C1 segment of cervical spinal cord (tissue), 14 donors: ENCODE results near the gene NPY4R.
"Not testable (repeated sequence)": the region's sequence is repeated elsewhere in the genome, so short reads cannot be mapped to it uniquely, and the experiment has no call there.

Source experiments
- DNase-seq, 14 donors: peaks; one replicate each; lab custom pipeline; 2025; lab: John Stamatoyannopoulos, UW

The NPY4R gene, protein sequence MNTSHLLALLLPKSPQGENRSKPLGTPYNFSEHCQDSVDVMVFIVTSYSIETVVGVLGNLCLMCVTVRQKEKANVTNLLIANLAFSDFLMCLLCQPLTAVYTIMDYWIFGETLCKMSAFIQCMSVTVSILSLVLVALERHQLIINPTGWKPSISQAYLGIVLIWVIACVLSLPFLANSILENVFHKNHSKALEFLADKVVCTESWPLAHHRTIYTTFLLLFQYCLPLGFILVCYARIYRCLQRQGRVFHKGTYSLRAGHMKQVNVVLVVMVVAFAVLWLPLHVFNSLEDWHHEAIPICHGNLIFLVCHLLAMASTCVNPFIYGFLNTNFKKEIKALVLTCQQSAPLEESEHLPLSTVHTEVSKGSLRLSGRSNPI

GRCh38 chr10:46465765-46466164 lies at the start of gene NPY4R:
NPY4R (minus strand) TSS chr10:46465958; CDS start chr10:46462635, 3,323 bp downstream.
- DNase-seq, result not testable (repeated sequence)

GRCh38 chr10:46515366-46515765 lies 49.6 kb upstream of the NPY4R start:
- peak in 1 of 14 donors; percentile 44 for DNase-seq

DNA sequence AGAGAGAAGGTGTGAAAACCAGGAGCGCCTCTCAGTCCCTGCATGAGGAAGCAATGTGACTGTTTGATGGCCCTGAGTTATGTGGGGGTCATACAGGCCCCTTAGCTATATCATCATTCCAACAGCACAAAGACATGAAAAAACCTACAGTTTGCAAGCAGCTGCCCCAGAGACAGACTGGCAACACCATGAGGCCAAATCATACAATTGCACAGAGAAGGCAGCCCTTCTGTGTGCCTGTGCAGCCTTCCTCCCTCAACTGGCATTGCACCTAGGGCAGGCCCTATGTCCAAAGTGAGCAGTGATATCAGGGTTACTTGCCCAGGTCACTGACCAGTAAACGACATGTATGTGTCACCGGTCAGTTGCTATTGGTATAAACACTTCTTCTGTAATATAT lies 49.1 kb upstream of the NPY4R start:
- DNase-seq, result no peak

- no peak for DNase-seq
These were observed 48.7 kb upstream of the NPY4R start for GRCh38 chr10:46514431-46514861.

DNA sequence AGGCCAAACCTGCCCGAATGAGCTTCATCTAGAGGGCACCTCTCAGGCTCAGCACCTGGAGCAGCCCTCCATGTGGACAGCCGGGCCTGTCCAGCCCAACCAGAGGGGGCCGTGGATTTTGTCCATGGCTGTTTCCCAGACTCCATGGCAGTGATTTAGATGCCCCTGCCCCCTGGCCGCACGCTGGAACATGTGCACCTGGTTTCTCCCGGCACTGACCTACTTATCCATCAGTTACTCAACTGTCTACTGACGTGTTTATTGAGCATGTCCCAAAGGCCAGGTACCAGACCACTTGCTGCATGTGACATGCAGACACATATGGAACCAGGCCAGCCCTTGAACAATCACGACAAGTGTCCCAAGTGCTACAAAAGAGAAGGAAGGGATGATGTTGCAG lies 47.6 kb upstream of the NPY4R start:
- DNase-seq, result not testable (repeated sequence)

- not testable (repeated sequence) for DNase-seq
These were observed 47.0 kb upstream of the NPY4R start for GRCh38 chr10:46512725-46513124.

DNA sequence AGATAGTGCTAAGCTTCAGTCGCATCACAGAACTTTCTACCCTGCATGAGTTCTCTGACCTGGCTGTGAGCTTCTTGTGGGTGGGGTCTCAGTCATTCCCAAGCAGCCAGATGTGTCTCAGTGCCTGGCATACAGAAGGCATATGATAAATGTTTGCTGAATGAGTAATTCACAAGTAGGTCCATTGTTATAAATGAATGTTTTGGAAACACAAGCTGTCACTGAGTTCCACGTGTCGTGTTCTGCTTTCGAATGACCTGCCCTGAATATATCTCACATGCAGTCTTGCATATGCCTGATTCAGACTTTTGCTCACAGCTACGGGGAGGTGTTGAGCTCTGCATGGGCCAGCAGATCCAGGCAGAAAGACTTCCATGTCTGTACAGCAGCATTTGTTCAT lies 46.2 kb upstream of the NPY4R start:
- not testable (repeated sequence) for DNase-seq

GRCh38 chr10:46499990-46500389 lies 34.2 kb upstream of the NPY4R start:
- DNase-seq, result not testable (repeated sequence)

DNA sequence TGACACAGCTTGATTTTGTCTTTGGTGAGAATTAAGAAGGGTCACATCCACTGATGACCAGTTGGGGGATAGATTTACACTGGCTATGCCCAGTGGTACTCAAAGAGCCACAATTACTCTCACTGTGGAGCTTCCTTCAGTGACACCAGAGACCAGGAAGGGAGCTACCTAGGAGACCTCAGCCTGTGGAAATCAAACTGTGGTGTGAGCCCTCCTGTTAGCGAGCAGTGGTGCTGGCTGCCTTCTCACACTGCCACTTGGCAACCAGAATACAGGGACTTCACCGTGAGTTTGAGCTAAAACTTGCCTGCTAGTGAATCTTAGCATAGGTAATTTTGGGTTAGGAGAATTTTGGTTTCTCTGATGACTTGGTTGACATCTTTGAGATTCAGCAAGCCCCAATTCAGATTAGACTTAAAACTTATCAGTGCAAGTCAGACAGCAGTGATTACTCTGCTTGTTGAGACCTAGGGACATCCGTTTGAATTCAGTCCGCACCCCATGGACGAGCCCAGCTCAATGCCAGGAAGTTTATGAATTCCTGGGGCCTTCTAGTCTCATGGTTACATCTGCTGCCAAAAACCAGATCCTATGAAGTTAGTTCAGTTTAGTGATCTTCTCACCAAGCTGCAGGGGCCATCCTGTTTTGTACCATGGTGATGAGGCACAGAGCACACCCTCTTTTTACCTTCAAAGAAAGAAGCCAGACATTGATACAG lies 33.4 kb upstream of the NPY4R start:
- not testable (repeated sequence) for DNase-seq

- not testable (repeated sequence) for DNase-seq
These were observed 32.1 kb upstream of the NPY4R start for GRCh38 chr10:46497878-46498277.

GRCh38 chr10:46497401-46497800 lies 31.6 kb upstream of the NPY4R start:
- DNase-seq, result not testable (repeated sequence)

- DNase-seq, result not testable (repeated sequence)
These were observed 25.8 kb upstream of the NPY4R start for GRCh38 chr10:46491364-46492114.

- not testable (repeated sequence) for DNase-seq
These were observed 24.5 kb upstream of the NPY4R start for GRCh38 chr10:46490285-46490684.

DNA sequence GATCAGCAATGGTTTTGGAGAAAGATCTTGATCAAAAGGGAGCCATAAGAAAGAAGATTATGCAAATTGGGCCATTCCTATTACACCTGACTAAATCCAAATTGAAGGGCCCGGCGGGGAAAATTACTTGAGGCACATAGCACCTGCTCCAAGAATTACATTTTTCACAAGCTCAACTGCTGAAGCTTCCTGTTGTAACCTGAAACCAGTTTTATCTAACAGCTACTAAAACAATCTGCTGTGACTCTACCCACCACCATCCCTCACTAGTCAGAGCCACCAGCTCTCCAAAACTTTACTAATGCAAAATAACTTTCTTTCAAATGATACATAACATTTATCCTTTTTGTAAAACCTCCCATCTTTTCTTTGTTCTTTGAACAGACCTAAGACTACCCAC lies 20.7 kb upstream of the NPY4R start:
- DNase-seq, result not testable (repeated sequence)

DNA sequence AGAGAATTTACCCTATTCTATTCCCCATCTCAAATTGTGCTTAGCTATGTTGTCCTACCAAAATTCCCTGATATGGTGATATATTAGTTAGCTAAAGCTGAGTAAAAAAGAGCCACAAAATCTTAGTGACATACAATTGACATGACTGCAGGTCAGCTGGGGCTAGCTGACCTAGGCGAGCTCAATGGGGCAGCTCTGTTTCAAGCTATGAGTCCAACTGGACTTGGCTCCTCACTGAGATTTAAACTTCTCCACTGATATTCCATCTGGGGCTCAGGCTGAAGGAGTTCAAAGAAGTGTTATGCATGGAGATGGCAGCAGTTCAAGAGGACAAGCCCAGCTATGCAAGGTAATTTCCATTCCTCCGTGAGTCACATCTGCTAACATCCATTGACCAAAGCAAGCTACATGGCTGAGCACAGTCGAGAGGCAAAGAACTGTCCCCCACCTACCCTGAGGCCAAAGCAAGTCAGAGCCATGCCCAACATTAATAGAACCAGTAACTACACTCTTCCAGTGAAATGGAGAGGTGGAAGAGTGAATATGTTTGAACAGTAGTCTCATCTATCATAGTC lies 9.1 kb upstream of the NPY4R start:
- not testable (repeated sequence) for DNase-seq

GRCh38 chr10:46473758-46474157 lies 8.0 kb upstream of the NPY4R start:
- DNase-seq, result not testable (repeated sequence)

DNA sequence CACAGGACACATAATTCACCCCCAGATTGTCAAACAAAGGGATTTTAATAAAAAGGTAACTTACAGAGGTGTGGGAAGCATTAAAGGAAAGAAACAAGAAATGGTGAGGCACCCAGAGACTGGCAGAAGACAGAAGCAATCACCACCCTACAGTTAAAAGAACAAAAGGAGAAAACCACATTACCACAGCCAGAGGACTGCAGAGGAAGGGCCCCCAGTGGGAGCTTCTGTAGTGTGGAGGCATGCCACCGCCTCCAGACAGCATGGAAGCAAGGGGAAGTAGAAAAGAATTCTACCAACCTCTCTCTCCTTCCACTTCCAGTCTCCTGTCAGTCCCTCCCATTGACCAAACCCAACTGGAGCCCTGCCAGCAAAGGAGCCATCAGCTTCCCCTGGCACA lies 4.4 kb upstream of the NPY4R start:
- DNase-seq, result not testable (repeated sequence)

DNA sequence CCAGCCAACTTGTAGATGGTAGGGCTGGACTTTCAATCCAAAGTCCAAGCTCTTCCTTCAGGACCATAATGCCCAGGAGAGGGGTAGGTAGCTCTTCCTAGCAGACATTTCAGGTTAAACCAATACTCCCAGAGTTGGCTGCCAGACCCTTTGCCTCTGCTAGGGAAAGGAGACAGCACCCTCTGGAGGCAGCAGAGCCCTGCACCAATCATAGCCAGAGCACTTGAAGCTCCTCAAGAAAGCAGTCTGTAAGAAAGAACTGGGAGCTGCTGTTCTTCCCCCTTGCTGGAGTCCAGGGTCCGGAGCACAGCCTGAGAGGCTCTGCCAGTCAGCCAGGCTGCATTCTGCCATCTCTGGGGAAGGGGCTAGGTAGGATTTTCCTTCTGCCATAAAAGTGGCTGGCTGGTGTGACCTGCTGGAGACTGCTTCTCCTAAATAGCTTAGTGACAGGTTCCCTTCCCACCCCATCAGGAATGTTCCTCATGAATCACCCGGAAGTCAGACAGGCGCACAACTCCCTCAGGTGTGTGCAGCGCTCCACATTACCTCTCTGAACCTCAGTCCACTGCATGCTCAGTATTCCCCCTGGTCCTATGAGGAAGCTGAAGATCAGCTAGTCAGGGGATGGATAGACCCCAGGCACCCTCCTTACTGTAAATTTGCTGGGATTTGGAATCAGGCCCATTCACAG lies 2.5 kb upstream of the NPY4R start:
- not testable (repeated sequence) for DNase-seq

DNA sequence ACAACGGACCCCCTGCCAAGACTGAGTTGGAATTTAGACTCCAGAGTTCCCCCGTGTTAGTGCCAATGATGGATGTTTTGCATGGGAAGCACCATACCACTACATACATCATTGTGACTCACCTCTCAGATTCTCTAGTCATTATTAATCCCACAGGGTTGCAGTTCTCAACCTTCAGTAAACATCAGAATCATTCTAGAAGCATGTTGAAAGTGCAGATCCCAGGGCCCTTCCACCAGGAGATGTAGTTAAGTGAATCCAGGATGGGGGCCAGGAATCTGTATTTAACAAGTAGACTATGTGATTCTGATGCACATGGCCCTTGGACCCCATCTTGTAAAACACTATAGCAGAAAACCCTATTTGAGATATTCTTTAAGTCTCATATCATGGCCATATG lies 2.1 kb downstream of the NPY4R start:
- not testable (repeated sequence) for DNase-seq

DNA sequence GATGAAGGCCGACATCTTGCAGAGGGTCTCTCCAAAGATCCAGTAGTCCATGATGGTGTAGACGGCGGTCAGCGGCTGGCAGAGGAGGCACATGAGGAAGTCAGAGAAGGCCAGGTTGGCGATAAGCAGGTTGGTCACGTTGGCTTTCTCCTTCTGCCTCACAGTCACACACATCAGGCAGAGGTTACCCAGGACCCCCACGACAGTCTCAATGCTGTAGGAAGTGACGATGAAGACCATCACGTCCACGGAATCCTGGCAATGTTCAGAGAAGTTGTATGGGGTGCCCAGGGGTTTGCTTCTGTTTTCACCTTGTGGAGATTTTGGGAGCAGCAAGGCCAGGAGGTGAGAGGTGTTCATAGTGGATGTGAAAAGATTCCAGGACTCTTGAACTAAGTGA lies 3.5 kb downstream of the NPY4R start:
- not testable (repeated sequence) for DNase-seq

GRCh38 chr10:46459579-46459978 lies 6.2 kb downstream of the NPY4R start:
- DNase-seq, result not testable (repeated sequence)
